IgD-negative memory B cell (primary cell): Measurements from ENCODE around the gene SLC32A1. TPM values are rescaled to one million over a fixed set of nuclear protein-coding genes. Genes with fewer than 3 reads are reported as not detected.
A peak's percentile ranks its signal among the peaks of the same experiment; 100 is the strongest.

Experiments
- H3K27ac Mint-ChIP-seq, 3 donors: one replicate each; pipeline ENCODE4 v1.8.0; 2020 to 2022; ENCODE audit warnings: mild to moderate bottlenecking in 3 of 3, mixed read lengths in 3 of 3, moderate library complexity in 1 of 3
- H3K27me3 Mint-ChIP-seq: one replicate; pipeline ENCODE4 v1.8.0; 2021; ENCODE audit warnings: mixed read lengths
- H3K36me3 Mint-ChIP-seq: one replicate; pipeline ENCODE4 v1.8.0; 2020; ENCODE audit warnings: mild to moderate bottlenecking, mixed read lengths
- H3K4me1 Mint-ChIP-seq, 3 donors: one replicate each; pipeline ENCODE4 v1.8.0; 2020 to 2022; ENCODE audit warnings: mixed read lengths in 3 of 3, mild to moderate bottlenecking in 1 of 3
- H3K4me3 Mint-ChIP-seq, 4 donors: one replicate each; pipeline ENCODE4 v1.8.0; 2020 to 2022; ENCODE audit warnings: mild to moderate bottlenecking in 4 of 4, mixed read lengths in 4 of 4, moderate library complexity in 3 of 4
- H3K9me3 Mint-ChIP-seq, 3 donors: one replicate each; pipeline ENCODE4 v1.8.0; 2020 to 2021; ENCODE audit warnings: mixed read lengths in 3 of 3, mild to moderate bottlenecking in 1 of 3
- polyA plus RNA-seq: library from polyadenylated mRNA; unstranded; fragments of 300-500 nt; fragmentation: Illumina TruSeq; gene quantifications from one replicate; pipeline ENCODE4 v1.2.3, GENCODE V29; 2021

The SLC32A1 gene
- polyA plus RNA-seq, 1 donor from 2014 or later = not detected

DNA sequence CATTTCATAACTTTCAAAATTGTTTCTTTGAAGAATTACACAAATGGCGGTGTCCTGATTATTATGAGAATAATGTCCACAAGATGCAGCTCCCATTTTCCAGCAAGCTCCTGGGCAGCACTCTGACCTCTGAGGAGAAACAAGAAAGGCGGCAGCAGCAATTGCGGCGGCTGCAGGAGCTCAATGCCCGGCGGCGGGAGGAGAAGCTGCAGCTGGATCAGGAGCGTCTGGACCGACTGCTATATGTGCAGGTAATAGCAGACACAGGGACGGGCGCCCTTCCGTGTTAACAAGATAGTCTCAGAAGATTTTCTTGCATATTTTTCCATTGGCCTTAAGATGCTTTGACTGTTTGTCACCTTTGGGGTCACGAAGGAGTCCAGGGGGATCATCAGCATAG is 30.6 kb downstream of the SLC32A1 start:
- no peaks in the 10 kb centered on the region for H3K27me3 Mint-ChIP-seq
- H3K4me3 Mint-ChIP-seq = no peak overlapping the region
- no peaks in the 10 kb centered on the region for H3K9me3 Mint-ChIP-seq
- H3K4me1 Mint-ChIP-seq = peaks cover 4 to 8% (median 7%) of the 10 kb centered on the region in 3 donors
- H3K36me3 Mint-ChIP-seq = peaks cover 6% of the 10 kb centered on the region
- no peak overlapping the region for H3K27ac Mint-ChIP-seq

DNA sequence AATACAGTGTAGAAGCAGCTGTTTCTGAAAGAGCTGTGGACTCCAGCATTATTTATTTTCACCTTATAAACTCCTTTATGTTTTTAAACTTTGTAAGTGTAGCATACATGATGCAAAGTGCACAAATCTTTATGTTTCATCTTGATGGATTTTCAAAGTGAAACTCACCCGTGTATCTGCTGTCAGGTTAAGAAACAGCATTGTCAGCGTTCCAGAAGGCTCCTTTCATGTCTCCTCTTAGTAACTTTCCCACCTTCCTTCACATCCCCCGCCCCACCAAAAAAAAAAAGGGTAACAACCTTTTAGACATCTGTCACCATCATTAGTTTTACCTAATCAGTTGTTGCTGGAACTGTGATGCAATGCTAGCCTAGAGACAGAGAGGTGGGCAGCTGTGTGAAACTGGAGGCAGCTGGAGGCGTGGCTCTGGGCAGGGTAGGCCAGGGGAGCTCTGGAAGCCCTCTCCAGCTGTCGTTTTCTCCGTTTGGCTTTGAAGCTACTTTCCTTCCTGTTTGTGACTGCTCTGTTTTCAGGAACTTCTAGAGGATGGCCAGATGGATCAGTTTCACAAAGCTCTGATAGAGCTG is 31.1 kb downstream of the SLC32A1 start:
- Mint-ChIP-seq H3K9me3 (no peaks in the 10 kb centered on the region), H3K4me3 (no peak overlapping the region), H3K4me1 (peaks cover 0 to 5% (median 3%) of the 10 kb centered on the region in 3 donors), H3K27me3 (no peaks in the 10 kb centered on the region), H3K36me3 (peaks cover 6% of the 10 kb centered on the region), H3K27ac (no peak overlapping the region)

DNA sequence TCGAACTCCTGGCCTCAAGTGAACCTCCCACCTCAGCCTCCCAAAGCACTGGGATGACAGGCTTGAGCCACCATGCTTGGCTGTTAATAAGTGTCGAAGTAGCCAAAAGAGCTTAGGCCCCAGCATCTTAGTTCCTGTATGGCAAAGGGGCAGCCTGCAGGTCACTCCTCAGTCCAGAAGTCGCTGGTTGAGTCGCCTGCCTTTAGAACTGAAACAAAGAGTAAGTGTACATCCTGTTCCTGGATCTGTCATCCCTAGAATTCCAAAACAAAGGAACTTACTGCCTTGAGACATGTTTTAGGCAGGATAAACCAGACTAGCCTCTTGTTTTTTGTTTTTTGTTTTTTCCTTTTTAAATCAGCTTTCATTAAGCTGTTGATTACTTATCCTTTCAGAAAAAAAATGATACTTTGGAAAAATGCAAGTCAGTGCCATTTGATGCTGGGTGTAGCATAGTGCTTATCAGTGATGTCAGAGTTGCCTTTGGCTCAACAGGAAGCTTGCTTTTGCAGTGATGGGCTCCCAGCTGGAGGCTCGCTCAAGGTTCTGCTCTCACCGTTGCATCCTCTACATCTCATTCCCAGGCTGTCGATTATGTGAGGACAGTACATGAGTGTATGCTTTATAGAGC is 33.0 kb downstream of the SLC32A1 start:
- no peaks in the 10 kb centered on the region for H3K4me1 Mint-ChIP-seq
- H3K27ac Mint-ChIP-seq = no peak overlapping the region
- H3K9me3 Mint-ChIP-seq = no peaks in the 10 kb centered on the region
- H3K36me3 Mint-ChIP-seq = peaks cover 10% of the 10 kb centered on the region
- H3K27me3 Mint-ChIP-seq = no peaks in the 10 kb centered on the region
- no peak overlapping the region for H3K4me3 Mint-ChIP-seq

DNA sequence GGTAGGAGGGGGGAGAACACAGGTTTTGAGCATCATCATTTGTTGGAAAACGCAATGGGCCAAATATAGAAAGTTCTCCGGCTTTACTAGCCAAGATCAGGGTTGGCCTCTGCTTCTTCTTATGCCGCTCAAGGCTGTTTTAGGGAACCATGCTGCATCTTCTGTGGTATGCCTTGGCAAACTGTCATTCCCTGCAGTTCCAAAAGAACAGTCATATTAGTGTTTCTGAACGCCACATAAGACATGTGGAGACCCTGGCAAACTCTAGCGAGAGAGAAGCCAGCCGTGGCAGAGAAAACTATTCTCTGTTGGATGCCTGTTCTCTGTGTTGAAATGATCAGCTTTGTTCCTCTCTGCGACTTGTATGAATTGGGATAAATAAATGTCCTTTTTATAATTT is 34.8 kb downstream of the SLC32A1 start:
- H3K4me1 Mint-ChIP-seq = peaks cover 0 to 2% (median 0%) of the 10 kb centered on the region in 3 donors
- peaks cover 10% of the 10 kb centered on the region for H3K36me3 Mint-ChIP-seq

DNA sequence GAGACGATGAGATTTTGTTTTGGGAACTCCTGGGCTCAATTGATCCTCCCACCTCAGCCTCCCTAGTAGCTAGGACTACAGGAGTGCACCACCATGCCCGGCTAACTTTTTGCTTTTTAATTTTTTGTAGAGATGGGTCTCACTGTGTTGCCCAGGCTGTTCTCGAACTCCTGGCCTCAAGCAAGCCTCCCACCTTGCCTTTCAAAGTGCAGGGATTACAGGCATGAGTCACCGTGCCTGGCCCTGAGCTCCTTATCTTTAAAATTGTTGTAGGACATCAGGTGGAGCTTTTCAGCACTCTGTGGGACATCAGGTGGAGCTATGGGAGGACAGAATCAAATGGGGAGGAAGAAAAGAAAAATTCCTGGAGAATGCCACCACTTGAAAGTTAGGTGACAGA is 36.7 kb downstream of the SLC32A1 start:
- H3K36me3 Mint-ChIP-seq = peaks cover 9% of the 10 kb centered on the region
- no peak overlapping the region for H3K27ac Mint-ChIP-seq
- H3K4me3 Mint-ChIP-seq = no peak overlapping the region
- peaks cover 0 to 2% (median 0%) of the 10 kb centered on the region in 3 donors for H3K4me1 Mint-ChIP-seq
- no peaks in the 10 kb centered on the region for H3K9me3 Mint-ChIP-seq
- no peaks in the 10 kb centered on the region for H3K27me3 Mint-ChIP-seq

More for the DNA sequence above, 34.8 kb downstream of the SLC32A1 start:
- Mint-ChIP-seq H3K9me3 (no peaks in the 10 kb centered on the region), H3K27ac (peak overlapping the region in 1 of 3 donors; percentile 64), H3K4me3 (no peak overlapping the region), H3K27me3 (no peaks in the 10 kb centered on the region)

DNA sequence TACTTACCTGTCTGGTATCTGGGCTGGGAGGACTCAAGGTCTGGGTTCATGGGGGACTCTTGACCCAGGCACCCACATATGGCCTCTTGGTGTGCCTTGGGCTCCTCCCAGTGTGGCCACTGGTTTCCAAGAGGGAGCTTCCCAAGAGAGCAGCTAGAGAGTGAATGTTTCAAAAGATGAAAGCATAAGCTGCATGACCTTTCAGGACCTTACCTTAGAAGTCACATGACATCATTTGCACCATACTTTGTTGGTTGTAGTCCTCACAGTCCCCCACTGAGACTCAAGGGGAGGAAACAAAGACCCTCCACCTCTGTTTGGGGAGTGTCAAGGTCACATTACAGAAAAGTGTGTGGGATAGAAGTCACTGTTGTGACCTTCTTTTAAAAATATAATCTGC is 37.9 kb downstream of the SLC32A1 start:
- Mint-ChIP-seq H3K36me3 (peaks cover 12% of the 10 kb centered on the region), H3K27me3 (no peaks in the 10 kb centered on the region), H3K4me3 (no peak overlapping the region), H3K27ac (no peak overlapping the region), H3K4me1 (peaks cover 0 to 2% (median 0%) of the 10 kb centered on the region in 3 donors), H3K9me3 (no peaks in the 10 kb centered on the region)

DNA sequence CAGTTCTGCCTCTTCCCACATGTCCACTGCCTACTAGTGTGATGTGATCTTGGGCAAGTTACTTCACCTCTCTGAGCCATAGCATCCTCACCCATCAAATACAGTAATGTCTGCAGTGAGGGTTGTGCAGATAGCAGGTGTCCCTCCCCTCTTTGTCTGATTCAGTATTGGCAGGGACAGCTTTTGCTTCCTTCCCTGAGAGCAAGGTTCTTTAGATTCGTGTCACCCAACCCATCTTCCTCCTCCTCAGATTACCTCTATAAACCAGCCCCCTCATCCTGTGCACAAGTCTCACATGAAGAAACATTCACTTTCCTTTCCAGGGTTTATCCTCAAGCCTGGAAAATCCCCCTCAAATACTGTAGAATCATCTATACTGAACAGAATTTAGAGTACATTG is 39.3 kb downstream of the SLC32A1 start:
- Mint-ChIP-seq H3K27ac (peak overlapping the region in 1 of 3 donors; percentile 11), H3K27me3 (no peaks in the 10 kb centered on the region), H3K36me3 (peaks cover 14% of the 10 kb centered on the region), H3K4me1 (peaks cover 0 to 2% (median 0%) of the 10 kb centered on the region in 3 donors), H3K9me3 (no peaks in the 10 kb centered on the region), H3K4me3 (no peak overlapping the region)

DNA sequence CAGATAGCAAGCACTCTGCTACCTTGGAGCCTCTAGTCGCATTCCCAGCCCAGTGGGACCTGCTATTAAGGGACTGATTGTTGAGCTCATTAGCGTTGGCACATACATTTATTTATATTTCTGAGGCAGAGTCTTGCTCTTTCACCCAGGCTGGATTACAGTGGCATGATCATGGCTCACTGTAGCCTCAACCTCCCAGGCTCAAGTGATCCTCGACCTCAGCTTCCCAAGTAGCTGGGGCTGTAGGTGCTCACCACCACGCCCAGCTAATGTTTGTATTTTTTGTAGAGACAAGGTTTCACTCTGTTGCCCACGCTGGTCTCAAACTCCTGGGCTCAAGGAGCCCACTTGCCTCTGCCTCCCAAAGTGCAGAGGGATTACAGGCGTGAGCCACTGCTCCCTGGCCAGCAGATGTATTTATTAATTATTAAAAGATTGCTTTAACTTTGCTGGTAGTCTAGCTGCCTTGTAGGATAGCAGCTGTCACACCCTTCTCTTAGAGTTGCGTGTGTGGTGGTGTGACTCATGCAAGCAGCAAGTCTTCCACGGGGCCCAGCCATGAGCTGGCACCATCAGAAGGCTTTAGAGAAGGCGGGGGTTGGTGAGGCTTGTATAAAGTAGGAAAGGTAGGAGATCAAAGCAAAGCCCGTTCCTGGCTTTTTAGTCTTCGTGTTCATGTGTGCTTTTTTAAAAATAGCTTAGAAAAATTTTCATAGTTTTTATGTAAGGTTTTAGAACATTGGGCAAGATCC is 40.5 kb downstream of the SLC32A1 start:
- no peak overlapping the region for H3K27ac Mint-ChIP-seq
- H3K9me3 Mint-ChIP-seq = no peaks in the 10 kb centered on the region
- H3K36me3 Mint-ChIP-seq = peaks cover 12% of the 10 kb centered on the region
- H3K27me3 Mint-ChIP-seq = no peaks in the 10 kb centered on the region
- no peak overlapping the region for H3K4me3 Mint-ChIP-seq
- peaks cover 0 to 7% (median 0%) of the 10 kb centered on the region in 3 donors for H3K4me1 Mint-ChIP-seq

DNA sequence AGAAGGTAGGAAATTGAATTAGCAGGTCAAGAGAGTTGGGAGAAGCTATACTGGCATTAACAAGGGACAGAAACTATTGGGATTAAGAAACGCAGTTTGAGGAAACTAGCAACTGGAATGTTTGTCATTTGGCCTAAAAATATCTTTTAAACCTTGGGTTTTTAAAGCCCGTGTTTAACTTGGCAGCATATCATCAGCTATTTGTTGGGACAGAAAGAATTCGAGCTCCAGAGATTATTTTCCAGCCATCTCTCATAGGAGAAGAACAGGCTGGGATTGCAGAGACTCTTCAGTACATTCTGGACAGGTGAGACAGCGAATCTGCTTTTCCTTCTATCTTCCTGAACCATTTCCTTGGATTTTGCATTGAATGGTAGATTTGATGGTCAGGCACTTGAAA is 41.8 kb downstream of the SLC32A1 start:
- H3K27me3 Mint-ChIP-seq = no peaks in the 10 kb centered on the region
- H3K4me3 Mint-ChIP-seq = no peak overlapping the region
- peaks cover 12% of the 10 kb centered on the region for H3K36me3 Mint-ChIP-seq
- H3K9me3 Mint-ChIP-seq = no peaks in the 10 kb centered on the region
- H3K27ac Mint-ChIP-seq = no peak overlapping the region
- peaks cover 0 to 8% (median 2%) of the 10 kb centered on the region in 3 donors for H3K4me1 Mint-ChIP-seq

DNA sequence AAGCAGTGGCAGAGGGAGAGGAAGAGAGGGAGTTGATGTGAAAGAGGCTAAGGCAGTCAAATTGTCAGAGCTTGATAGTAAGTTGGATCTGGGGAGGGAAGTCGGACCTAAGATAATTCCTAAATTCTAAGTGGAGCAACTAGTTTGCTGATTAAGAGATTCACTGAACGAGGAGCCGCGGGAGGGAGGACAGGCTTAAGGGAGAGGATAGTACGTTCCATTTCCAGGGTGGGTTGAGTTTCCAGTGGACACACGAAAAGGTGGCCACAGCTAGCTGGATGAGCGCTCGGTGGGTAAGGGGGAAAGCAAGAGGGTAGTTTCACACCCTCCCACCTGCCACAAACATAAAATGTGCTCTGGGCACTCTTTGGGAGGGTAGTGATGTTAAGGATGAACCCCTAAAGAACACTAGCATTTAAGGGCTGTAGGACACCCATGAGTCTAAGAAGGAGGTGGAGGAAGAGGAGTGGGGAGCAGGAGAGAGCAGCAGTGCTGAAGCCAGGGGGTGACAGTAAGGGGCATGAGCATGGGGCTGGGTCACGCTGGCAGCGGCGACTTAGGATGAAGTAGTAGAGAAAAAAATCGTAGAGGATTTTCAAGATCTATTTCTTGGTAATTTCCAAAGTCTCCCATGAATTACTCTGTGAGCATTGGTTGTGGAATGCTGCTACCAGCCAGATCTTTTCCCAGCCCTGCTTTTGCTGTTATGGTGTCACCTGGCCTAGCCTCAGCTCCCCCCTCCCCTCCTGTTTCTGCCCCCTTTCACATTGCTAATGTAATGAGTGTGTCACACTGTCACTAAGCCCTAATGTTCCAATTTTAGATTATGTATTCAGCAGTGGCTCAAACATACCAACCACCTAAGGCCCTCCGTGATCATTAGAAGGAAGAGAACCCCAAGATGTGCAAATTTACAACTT is 45.4 kb downstream of the SLC32A1 start:
- no peak overlapping the region for H3K4me3 Mint-ChIP-seq
- H3K27ac Mint-ChIP-seq = peak overlapping the region in 2 of 3 donors; percentile 43 to 53
- H3K9me3 Mint-ChIP-seq = peaks cover 3 to 10% (median 8%) of the 10 kb centered on the region in 3 donors
- peaks cover 29% of the 10 kb centered on the region for H3K36me3 Mint-ChIP-seq
- H3K4me1 Mint-ChIP-seq = peaks cover 0 to 9% (median 9%) of the 10 kb centered on the region in 3 donors
- no peaks in the 10 kb centered on the region for H3K27me3 Mint-ChIP-seq

DNA sequence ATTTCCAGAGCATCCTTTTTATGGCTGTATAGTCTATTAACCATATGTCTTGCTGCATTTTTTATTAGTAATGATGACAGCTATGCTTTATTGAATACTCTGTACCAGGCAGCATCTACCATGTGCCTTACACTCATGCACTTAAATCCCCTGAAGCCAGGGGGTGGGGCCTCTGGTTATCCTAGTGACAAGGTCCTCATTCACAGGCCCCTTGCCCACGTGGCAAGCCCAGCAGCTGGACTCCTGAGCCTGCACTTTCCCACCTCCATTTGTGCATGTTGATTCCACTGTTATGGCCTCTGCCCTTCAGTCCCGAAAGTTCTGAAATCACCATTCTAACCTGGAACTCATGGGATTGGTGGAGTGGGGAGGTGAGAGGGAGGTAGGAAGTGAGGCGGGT is 46.3 kb downstream of the SLC32A1 start:
- no peaks in the 10 kb centered on the region for H3K27me3 Mint-ChIP-seq
- H3K36me3 Mint-ChIP-seq = peaks cover 29% of the 10 kb centered on the region
- H3K4me1 Mint-ChIP-seq = peaks cover 0 to 10% (median 9%) of the 10 kb centered on the region in 3 donors
- H3K27ac Mint-ChIP-seq = peak overlapping the region in 1 of 3 donors; percentile 53
- H3K4me3 Mint-ChIP-seq = no peak overlapping the region
- peaks cover 3 to 10% (median 8%) of the 10 kb centered on the region in 3 donors for H3K9me3 Mint-ChIP-seq

DNA sequence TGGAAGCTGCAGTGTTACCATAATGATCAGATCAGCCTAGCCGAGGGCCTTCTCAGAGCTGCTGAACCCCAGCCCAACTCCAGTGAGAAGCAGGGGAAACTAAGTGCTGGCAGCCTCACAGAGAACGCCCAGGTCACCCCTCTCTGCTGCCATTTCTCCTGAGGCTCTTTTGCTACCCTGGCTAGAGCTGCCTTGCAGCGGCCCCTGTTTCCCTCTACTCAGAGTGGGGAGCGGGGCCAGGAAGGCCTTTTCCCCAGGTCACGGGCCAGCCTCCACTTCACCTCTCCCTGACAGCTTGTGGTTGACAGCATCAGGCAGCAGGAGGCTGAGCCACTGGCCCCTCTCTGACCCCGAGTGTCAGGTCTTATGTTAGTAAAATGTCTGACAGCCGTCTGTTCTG is 46.7 kb downstream of the SLC32A1 start:
- Mint-ChIP-seq H3K27me3 (no peaks in the 10 kb centered on the region), H3K36me3 (peaks cover 29% of the 10 kb centered on the region), H3K4me1 (peaks cover 0 to 11% (median 9%) of the 10 kb centered on the region in 3 donors), H3K4me3 (peak overlapping the region in 1 of 4 donors; percentile 17), H3K27ac (no peak overlapping the region), H3K9me3 (peaks cover 3 to 10% (median 8%) of the 10 kb centered on the region in 3 donors)

DNA sequence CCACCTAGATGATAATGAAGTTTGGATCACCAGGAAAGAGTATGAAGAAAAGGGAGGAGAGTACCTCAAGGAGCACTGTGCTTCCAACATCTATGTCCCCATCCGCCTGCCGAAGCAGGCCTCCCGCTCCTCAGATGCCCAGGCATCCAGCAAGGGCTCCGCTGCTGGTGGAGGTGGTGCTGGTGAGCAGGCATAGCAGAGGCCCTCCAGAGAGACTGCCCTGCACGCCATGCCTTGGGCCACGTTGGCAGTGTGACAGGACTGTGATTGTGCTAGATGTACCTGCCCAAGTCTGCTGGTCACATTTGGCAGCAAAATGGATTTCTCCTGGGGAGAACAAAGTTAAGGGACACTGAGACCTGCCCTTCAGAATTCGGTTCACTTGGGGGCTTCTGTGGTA is 47.3 kb downstream of the SLC32A1 start:
- H3K4me3 Mint-ChIP-seq = peak overlapping the region in 1 of 4 donors; percentile 45
- peaks cover 0 to 17% (median 9%) of the 10 kb centered on the region in 3 donors for H3K4me1 Mint-ChIP-seq
- H3K27me3 Mint-ChIP-seq = no peaks in the 10 kb centered on the region
- H3K9me3 Mint-ChIP-seq = peaks cover 3 to 10% (median 8%) of the 10 kb centered on the region in 3 donors
- no peak overlapping the region for H3K27ac Mint-ChIP-seq
- H3K36me3 Mint-ChIP-seq = peaks cover 26% of the 10 kb centered on the region

DNA sequence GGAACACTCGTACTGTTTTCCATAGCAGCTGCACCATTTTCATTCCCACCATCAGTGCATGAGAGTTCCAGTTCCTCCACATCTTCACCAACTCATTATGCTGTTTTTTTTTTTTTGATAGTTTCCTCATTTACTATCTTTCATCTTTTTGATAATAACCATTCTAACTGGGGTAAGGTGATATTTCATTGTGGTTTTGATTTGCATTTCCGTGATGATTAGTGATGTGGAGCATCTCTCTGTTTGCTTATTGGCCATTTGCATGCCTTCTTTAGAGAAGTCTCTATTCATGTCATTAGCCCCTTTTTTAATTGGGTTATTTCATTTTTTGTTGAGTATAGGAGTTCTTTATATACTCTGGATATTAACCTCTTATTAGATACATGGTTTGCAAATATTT is 49.9 kb downstream of the SLC32A1 start:
- Mint-ChIP-seq H3K4me3 (peak overlapping the region in 1 of 4 donors; percentile 73), H3K9me3 (peaks cover 3 to 10% (median 8%) of the 10 kb centered on the region in 3 donors), H3K27me3 (no peaks in the 10 kb centered on the region), H3K27ac (peak overlapping the region in 1 of 3 donors; percentile 24), H3K36me3 (peaks cover 23% of the 10 kb centered on the region), H3K4me1 (peaks cover 0 to 17% (median 9%) of the 10 kb centered on the region in 3 donors)
